Neural progenitor cell (in vitro differentiated cells): ENCODE measurements around the gene COMMD1. TPM values are rescaled to one million over a fixed set of nuclear protein-coding genes. Genes with fewer than 3 reads are reported as not detected.
"Not testable (repeated sequence)": the region's sequence is repeated elsewhere in the genome, so short reads cannot be mapped to it uniquely, and the experiment has no call there.

Experiments used
- DNase-seq: peaks from one replicate; pipeline ENCODE4 v3.0.0-alpha.2; 2016; ENCODE audit warnings: low spot score
- H2AFZ ChIP-seq: fragments of 200-600 bp; sonication (generic); replicated peaks from 2 replicates; pipeline ENCODE4 v1.6.1; 2016; ENCODE audit warnings: antibody characterized with exemption
- H3F3A ChIP-seq: fragments of 200-600 bp; sonication (generic); 2 replicates; pipeline ENCODE4 v1.6.1; 2016; ENCODE audit warnings: antibody characterized with exemption, low read depth
- H3K27ac ChIP-seq: fragments of 200-600 bp; sonication (generic); 2 replicates; pipeline ENCODE4 v1.5.1; 2016; ENCODE audit warnings: mild to moderate bottlenecking
- H3K27me3 ChIP-seq: fragments of 200-600 bp; sonication (generic); 2 replicates; pipeline ENCODE4 v1.6.1; 2016; ENCODE audit warnings: mild to moderate bottlenecking, moderate library complexity
- H3K36me3 ChIP-seq: fragments of 200-600 bp; sonication (generic); 2 replicates; pipeline ENCODE4 v1.5.1; 2016
- H3K4me1 ChIP-seq: fragments of 200-600 bp; sonication (generic); 2 replicates; pipeline ENCODE4 v1.6.1; 2016; ENCODE audit warnings: mixed run types
- H3K4me2 ChIP-seq: fragments of 200-600 bp; sonication (generic); 2 replicates; pipeline ENCODE4 v1.6.1; 2016
- H3K4me3 ChIP-seq: fragments of 200-600 bp; sonication (generic); 2 replicates; pipeline ENCODE4 v1.5.1; 2016
- H3K79me2 ChIP-seq: fragments of 200-600 bp; sonication (generic); 2 replicates; pipeline ENCODE4 v1.6.1; 2016; ENCODE audit warnings: low read depth
- H3K9ac ChIP-seq: fragments of 200-600 bp; sonication (generic); 2 replicates; pipeline ENCODE4 v1.6.1; 2016
- H3K9me3 ChIP-seq: fragments of 200-600 bp; sonication (generic); 2 replicates; pipeline ENCODE4 v1.5.1; 2016; ENCODE audit warnings: low read depth
- H4K20me1 ChIP-seq: fragments of 200-600 bp; sonication (generic); 2 replicates; pipeline ENCODE4 v1.6.1; 2016; ENCODE audit warnings: low read depth
- H3K27ac Mint-ChIP-seq: 3 replicates; pipeline ENCODE4 v1.8.0; 2021; ENCODE audit warnings: mixed read lengths
- H3K27me3 Mint-ChIP-seq: 2 replicates; pipeline ENCODE4 v1.8.0; 2022; ENCODE audit warnings: low read depth, mild to moderate bottlenecking, inconsistent platforms, moderate library complexity, mixed read lengths; ENCODE audit not compliant: insufficient read depth
- H3K36me3 Mint-ChIP-seq: 3 replicates; pipeline ENCODE4 v1.8.0; 2021; ENCODE audit warnings: mixed read lengths
- H3K4me1 Mint-ChIP-seq: 3 replicates; pipeline ENCODE4 v1.8.0; 2021; ENCODE audit warnings: mixed read lengths
- H3K4me3 Mint-ChIP-seq: 3 replicates; pipeline ENCODE4 v1.8.0; 2021; ENCODE audit warnings: mild to moderate bottlenecking, moderate library complexity, mixed read lengths
- H3K9me3 Mint-ChIP-seq: 3 replicates; pipeline ENCODE4 v1.8.0; 2020; ENCODE audit warnings: mixed read lengths
- CTCF ChIP-seq: fragments of 200-600 bp; sonication (generic); IDR thresholded peaks from 2 replicates; pipeline ENCODE4 v1.5.1; 2017; ENCODE audit warnings: antibody characterized with exemption, mild to moderate bottlenecking
- EZH2 ChIP-seq: fragments of 200-600 bp; sonication (generic); IDR thresholded peaks from 2 replicates; pipeline ENCODE4 v1.6.1; 2017; ENCODE audit warnings: antibody characterized with exemption, mild to moderate bottlenecking, moderate library complexity
- EZH2phosphoT487 ChIP-seq: fragments of 200-600 bp; sonication (generic); IDR thresholded peaks from 2 replicates; pipeline ENCODE4 v1.6.1; 2017; ENCODE audit warnings: antibody characterized with exemption
- total RNA-seq: library from RNA; depleted of rRNA; stranded (reverse); fragments of >200 nt; gene quantifications from 2 replicates; pipeline ENCODE4 v1.2.3, GENCODE V29; 2015; ENCODE audit warnings: low replicate concordance

The COMMD1 gene
- total RNA-seq, 1 donor from 2014 or later, result 26.7 TPM

- DNase-seq, result no peak
- no peak overlapping the region for H3K4me3 Mint-ChIP-seq
- TF ChIP-seq CTCF, result no peak
- no peak for TF ChIP-seq EZH2phosphoT487
- TF ChIP-seq EZH2, result no peak
- no peak overlapping the region for H3K27ac Mint-ChIP-seq
- H3K27ac ChIP-seq, result no peak overlapping the region
- peaks cover 42% of the 10 kb centered on the region for H3K79me2 ChIP-seq
- no peaks in the 10 kb centered on the region for H3K27me3 ChIP-seq
- peaks cover 38% of the 10 kb centered on the region for H3K36me3 Mint-ChIP-seq
- H3F3A ChIP-seq, result peaks cover 34% of the 10 kb centered on the region
- H3K9ac ChIP-seq, result no peak overlapping the region
- H3K4me1 Mint-ChIP-seq, result no peaks in the 10 kb centered on the region
- H3K9me3 ChIP-seq, result no peaks in the 10 kb centered on the region
- H3K9me3 Mint-ChIP-seq, result no peaks in the 10 kb centered on the region
- H3K36me3 ChIP-seq, result peaks cover 68% of the 10 kb centered on the region
- H3K4me3 ChIP-seq, result no peak overlapping the region
- no peak overlapping the region for H3K4me2 ChIP-seq
- peaks cover 19% of the 10 kb centered on the region for H4K20me1 ChIP-seq
- peaks cover 2% of the 10 kb centered on the region for H3K27me3 Mint-ChIP-seq
- H3K4me1 ChIP-seq, result no peaks in the 10 kb centered on the region
- H2AFZ ChIP-seq, result no peak overlapping the region
Observed at GRCh38 chr2:61876400-61876799, 29.1 kb upstream of the COMMD1 start.

- Mint-ChIP-seq H3K9me3 (no peaks in the 10 kb centered on the region), H3K27ac (no peak overlapping the region), H3K36me3 (peaks cover 32% of the 10 kb centered on the region), H3K27me3 (peaks cover 2% of the 10 kb centered on the region), H3K4me1 (no peaks in the 10 kb centered on the region), H3K4me3 (no peak overlapping the region)
- Histone ChIP-seq H3K9me3 (no peaks in the 10 kb centered on the region), H3F3A (peaks cover 22% of the 10 kb centered on the region), H3K4me3 (no peak overlapping the region), H3K36me3 (peaks cover 67% of the 10 kb centered on the region), H3K4me1 (no peaks in the 10 kb centered on the region), H2AFZ (no peak overlapping the region), H3K27me3 (no peaks in the 10 kb centered on the region), H3K27ac (no peak overlapping the region), H3K4me2 (no peak overlapping the region), H3K9ac (no peak overlapping the region), H4K20me1 (peaks cover 14% of the 10 kb centered on the region), H3K79me2 (peaks cover 49% of the 10 kb centered on the region)
- no peak for DNase-seq
- TF ChIP-seq EZH2, result no peak
- no peak for TF ChIP-seq EZH2phosphoT487
- no peak for TF ChIP-seq CTCF
Observed at GRCh38 chr2:61877571-61878245, 27.8 kb upstream of the COMMD1 start.

GRCh38 chr2:61878761-61879160 is 26.7 kb upstream of the COMMD1 start:
- Histone ChIP-seq H3F3A (peaks cover 25% of the 10 kb centered on the region), H3K4me2 (no peak overlapping the region), H3K27me3 (no peaks in the 10 kb centered on the region), H4K20me1 (peaks cover 14% of the 10 kb centered on the region), H3K4me1 (no peaks in the 10 kb centered on the region), H3K4me3 (no peak overlapping the region), H3K36me3 (peaks cover 67% of the 10 kb centered on the region), H3K9ac (no peak overlapping the region), H3K9me3 (no peaks in the 10 kb centered on the region), H2AFZ (no peak overlapping the region), H3K79me2 (peaks cover 60% of the 10 kb centered on the region), H3K27ac (no peak overlapping the region)
- no peak for DNase-seq
- peaks cover 32% of the 10 kb centered on the region for H3K36me3 Mint-ChIP-seq
- peaks cover 2% of the 10 kb centered on the region for H3K27me3 Mint-ChIP-seq
- H3K4me1 Mint-ChIP-seq, result no peaks in the 10 kb centered on the region
- no peak overlapping the region for H3K27ac Mint-ChIP-seq
- H3K4me3 Mint-ChIP-seq, result no peak overlapping the region
- H3K9me3 Mint-ChIP-seq, result no peaks in the 10 kb centered on the region
- TF ChIP-seq CTCF, result no peak
- no peak for TF ChIP-seq EZH2
- TF ChIP-seq EZH2phosphoT487, result no peak

GRCh38 chr2:61879351-61879750 is 26.1 kb upstream of the COMMD1 start:
- peaks cover 29% of the 10 kb centered on the region for H3K36me3 Mint-ChIP-seq
- H3K27ac Mint-ChIP-seq, H3K9me3 ChIP-seq: not testable (repeated sequence)

More at GRCh38 chr2:61879351-61879750, 26.1 kb upstream of the COMMD1 start:
- Histone ChIP-seq H3K36me3 (peaks cover 67% of the 10 kb centered on the region), H3F3A (peaks cover 25% of the 10 kb centered on the region), H3K79me2 (peaks cover 66% of the 10 kb centered on the region), H4K20me1 (peaks cover 17% of the 10 kb centered on the region)
- not testable (repeated sequence) for H3K27me3 ChIP-seq, H3K27ac ChIP-seq, DNase-seq, H3K4me1 Mint-ChIP-seq, H3K9me3 Mint-ChIP-seq, H3K4me2 ChIP-seq, H3K4me1 ChIP-seq, H3K4me3 ChIP-seq, H3K27me3 Mint-ChIP-seq, H2AFZ ChIP-seq, H3K4me3 Mint-ChIP-seq, H3K9ac ChIP-seq
